Heart right ventricle (tissue), 16 donors: Measurements from ENCODE around the gene KLRK1. TPM values are rescaled to one million over a fixed set of nuclear protein-coding genes. Genes with fewer than 3 reads are reported as not detected.
A peak's percentile ranks its signal among the peaks of the same experiment; 100 is the strongest.
"Not testable (repeated sequence)": the region's sequence is repeated elsewhere in the genome, so short reads cannot be mapped to it uniquely, and the experiment has no call there.

Source experiments
- ATAC-seq, 8 donors: fragments of 200-7000 bp; cut with Tn5 transposase; one replicate each; pipeline ENCODE4 v1.9.1; 2020; ENCODE audit warnings: mild to moderate bottlenecking in 8 of 8, moderate library complexity in 8 of 8, moderate number of reproducible peaks in 1 of 8
- DNase-seq, 2 donors: peaks; one replicate each; pipeline ENCODE4 v3.0.0-alpha.2; 2020
- H3K27ac ChIP-seq, 10 donors: fragments of 200-600 bp; sonication (generic) in 2 of 10; one replicate each; pipeline versions ENCODE4 v1.5.0 to v1.8.0; 2020 to 2022; ENCODE audit warnings: mild to moderate bottlenecking in 3 of 10
- H3K27me3 ChIP-seq, 7 donors: fragments of 200-600 bp; one replicate each; pipeline ENCODE4 v1.8.0; 2021 to 2022; ENCODE audit warnings: mild to moderate bottlenecking in 2 of 7
- H3K36me3 ChIP-seq, 9 donors: fragments of 200-600 bp; sonication (generic) in 1 of 9; one replicate each; pipeline versions ENCODE4 v1.5.0 to v1.8.0; 2020 to 2022; ENCODE audit warnings: mild to moderate bottlenecking in 2 of 9
- H3K4me1 ChIP-seq, 9 donors: fragments of 200-600 bp; sonication (generic) in 1 of 9; one replicate each; pipeline versions ENCODE4 v1.5.0 to v1.8.0; 2020 to 2022; ENCODE audit warnings: mild to moderate bottlenecking in 4 of 9
- H3K4me3 ChIP-seq, 10 donors: fragments of 200-600 bp; sonication (generic) in 2 of 10; one replicate each; pipeline versions ENCODE4 v1.5.0 to v1.8.0; 2020 to 2022; ENCODE audit warnings: mild to moderate bottlenecking in 7 of 10, moderate library complexity in 2 of 10
- H3K9me3 ChIP-seq, 11 donors: fragments of 200-600 bp in 10 of 11; sonication (generic) in 2 of 11; one replicate each; pipeline versions ENCODE4 v1.5.0 to v1.8.0; 2013 to 2022; ENCODE audit warnings: mild to moderate bottlenecking in 2 of 11, control low read depth in 1 of 11, moderate library complexity in 1 of 11
- CTCF ChIP-seq, 9 donors: fragments of 200-600 bp; sonication (generic) in 2 of 9; IDR thresholded peaks; one replicate each; pipeline versions ENCODE4 v1.5.0 to v1.8.0; 2021 to 2022; ENCODE audit warnings: antibody characterized with exemption in 9 of 9, mild to moderate bottlenecking in 5 of 9, moderate library complexity in 1 of 9
- WGBS, 2 donors: extraction: QIAGEN DNeasy Blood & Tissue Kit; methylation state at CpG; one replicate each; pipeline ENCODE4 v1.1.7; 2013; ENCODE audit warnings: inconsistent platforms in 1 of 2; 5-methylcytosine and 5-hydroxymethylcytosine counted together
- intact Hi-C, 10 donors: fragments of 100-400 bp; cut with DNase I; formaldehyde crosslinking; loops; one replicate each; pipeline versions ENCODE4 v1.11.1 to v1.14.2; 2022
- polyA plus RNA-seq, 2 donors: library from polyadenylated mRNA; stranded (reverse); fragments of 200-250 nt; gene quantifications; one replicate each; pipeline ENCODE4 v1.2.3, GENCODE V29; 2013
- total RNA-seq, 10 donors: library from RNA; stranded (reverse); fragmentation: NEBNext Ultra II Directional in 3 of 10; extraction: Animal tissue kit (Norgen Biotek cat#: 25700) in 3 of 10; gene quantifications; one replicate each; pipeline versions ENCODE4 v1.2.1 to v1.2.4, GENCODE V29; 2021 to 2023
- donor health status: Arrhythmogenic right ventricular cardiomyopathy.
- donor health status: ischemic (EF 13 %, LVEDD 7.1; RV severe dilation, severe dysfunction).
- donor health status: healthy with polysubstance abuse.
- donor health status: DM: no; HTN: yes; CAD: no.
- donor health status: DM: no; HTN: no; CAD: no.
- donor health status: ischemic (EF 25% LVEDD 6.9; RV normal size, moderate dysfunction).
- donor health status: ischemic (EF 25% LVEDD 5.7; RV mildly dilated, moderate dysfunction).
- donor health status: healthy.
- donor health status: DM: yes; HTN: yes; CAD: no.
- donor health status: Ischemic cardiomyopathy.
- donor health status: ischemic (EF 35%, LVEDD 5.7; RV mildly dilated, moderate dysfunction).
- donor health status: nonischemic (EF 11% LVEDD 7.7; RV severe dilation, severe dysfunction).
- donor health status: DM: yes; HTN: yes; CAD: no.
- donor health status: PGD.
- donor health status: ischemic (EF 29% LVEDD 5.4; RV normal size, mild dysfunction).
- donor health status: nonischemic (EF 23%, LVEDD 6.1; RV moderate dilation, normal function).

Gene KLRK1
- total and polyA plus RNA-seq, 12 donors, result 0.15 to 5.2 (median 0.57) TPM; not detected in 1

DNA sequence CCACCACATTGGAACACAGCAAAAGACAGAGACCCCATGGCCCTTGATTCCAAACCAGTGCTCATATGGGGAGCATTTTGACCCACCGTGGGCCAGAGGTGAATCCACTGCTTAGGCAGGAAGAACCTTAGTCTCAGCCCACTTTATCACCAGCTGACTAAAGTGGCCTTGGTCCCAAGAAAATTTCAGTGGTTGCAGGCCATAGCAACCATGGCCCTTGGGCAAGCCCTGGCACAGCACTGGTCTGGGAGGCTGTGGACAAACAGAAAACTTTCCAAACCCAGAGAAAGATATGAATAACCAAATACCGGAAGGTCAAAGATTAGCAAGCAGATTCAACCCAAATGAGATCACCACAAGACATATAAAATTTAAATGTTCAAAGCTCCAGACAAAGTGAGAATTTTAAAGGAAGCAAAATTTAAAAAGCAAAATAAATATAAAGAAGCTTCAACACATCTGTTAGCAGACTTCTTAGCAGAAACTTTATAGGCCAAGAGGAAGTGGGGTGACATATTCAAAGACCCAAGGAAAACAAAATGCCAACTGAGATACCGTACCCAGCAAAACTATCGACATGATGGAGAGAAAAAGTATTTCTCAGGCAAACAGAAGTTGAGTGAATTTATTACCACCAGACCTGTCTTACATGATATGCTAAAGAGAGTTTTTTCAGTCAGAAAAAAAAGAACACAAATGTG, 7.8 kb downstream of the KLRK1 start:
- Histone ChIP-seq H3K4me1 (no peaks in the 10 kb centered on the region), H3K27ac (peak overlapping the region in 1 of 10 donors; percentile 38), H3K9me3 (peaks cover 0 to 16% (median 5%) of the 10 kb centered on the region in 11 donors), H3K4me3 (peak overlapping the region in 1 of 10 donors; percentile 7), H3K27me3 (no peaks in the 10 kb centered on the region), H3K36me3 (no peaks in the 10 kb centered on the region)
- DNase-seq, result no peak
- ATAC-seq, result no peak
- no peak for TF ChIP-seq CTCF (IDR thresholded peaks at IDR 0.05)
- intact Hi-C loops, result no loop called here
- WGBS, 2 donors, result 89 to 95% methylated on average over 4 of the region's 4 CpGs

- DNase-seq, H3K36me3 ChIP-seq, H3K4me1 ChIP-seq, intact Hi-C loops, H3K4me3 ChIP-seq, H3K9me3 ChIP-seq, H3K27ac ChIP-seq, ATAC-seq, H3K27me3 ChIP-seq: not testable (repeated sequence)
- WGBS, 2 donors, result 87 to 89% methylated on average over 2 of the region's 2 CpGs
Measured at GRCh38 chr12:10378737-10379136, 11.1 kb downstream of the KLRK1 start.

DNA sequence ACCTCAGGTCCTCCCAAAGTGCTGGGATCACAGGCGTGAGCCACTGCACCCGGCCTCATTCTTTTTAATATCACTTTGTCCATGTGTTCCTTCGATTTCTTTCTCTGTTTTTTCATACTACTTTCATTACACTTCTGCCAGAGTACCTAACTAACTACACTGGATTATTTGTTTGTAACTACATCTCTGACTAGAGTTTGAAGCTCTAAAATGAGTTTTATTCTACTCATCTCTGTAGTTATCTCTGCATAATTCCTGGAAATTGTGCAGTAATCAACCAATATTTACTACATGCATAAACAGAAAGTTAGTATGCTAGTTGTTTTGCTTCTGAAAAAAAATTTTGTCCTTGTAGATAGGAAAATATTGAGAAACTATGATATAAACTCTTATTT, 15.2 kb downstream of the KLRK1 start:
- TF ChIP-seq CTCF (IDR thresholded peaks at IDR 0.05), result no peak
- intact Hi-C loops, result no loop called here
- Histone ChIP-seq H3K9me3 (no peaks in the 10 kb centered on the region), H3K36me3 (no peaks in the 10 kb centered on the region), H3K4me1 (peaks cover 0 to 32% (median 0%) of the 10 kb centered on the region in 9 donors), H3K4me3 (no peak overlapping the region), H3K27ac (peak overlapping the region in 1 of 10 donors; percentile 18), H3K27me3 (no peaks in the 10 kb centered on the region)
- DNase-seq, result no peak
- WGBS, 2 donors, result 92 to 96% methylated on average over 3 of the region's 3 CpGs
- ATAC-seq, result no peak

- ATAC-seq (peak in 6 of 8 donors; percentile 39 to 72 (median 64)), DNase-seq (peak in 1 of 2 donors; percentile 33)
- Histone ChIP-seq H3K27ac (peak overlapping the region in 2 of 10 donors; percentile 22 to 33), H3K36me3 (no peaks in the 10 kb centered on the region), H3K4me1 (peaks cover 0 to 32% (median 0%) of the 10 kb centered on the region in 9 donors), H3K27me3 (no peaks in the 10 kb centered on the region), H3K4me3 (no peak overlapping the region), H3K9me3 (no peaks in the 10 kb centered on the region)
- TF ChIP-seq CTCF (IDR thresholded peaks at IDR 0.05), result no peak
- intact Hi-C loops, result no loop called here
- 26 to 58% methylated on average over 1 of the region's 1 CpG for WGBS, 2 donors
Measured at GRCh38 chr12:10372559-10372958, 17.3 kb downstream of the KLRK1 start.

DNA sequence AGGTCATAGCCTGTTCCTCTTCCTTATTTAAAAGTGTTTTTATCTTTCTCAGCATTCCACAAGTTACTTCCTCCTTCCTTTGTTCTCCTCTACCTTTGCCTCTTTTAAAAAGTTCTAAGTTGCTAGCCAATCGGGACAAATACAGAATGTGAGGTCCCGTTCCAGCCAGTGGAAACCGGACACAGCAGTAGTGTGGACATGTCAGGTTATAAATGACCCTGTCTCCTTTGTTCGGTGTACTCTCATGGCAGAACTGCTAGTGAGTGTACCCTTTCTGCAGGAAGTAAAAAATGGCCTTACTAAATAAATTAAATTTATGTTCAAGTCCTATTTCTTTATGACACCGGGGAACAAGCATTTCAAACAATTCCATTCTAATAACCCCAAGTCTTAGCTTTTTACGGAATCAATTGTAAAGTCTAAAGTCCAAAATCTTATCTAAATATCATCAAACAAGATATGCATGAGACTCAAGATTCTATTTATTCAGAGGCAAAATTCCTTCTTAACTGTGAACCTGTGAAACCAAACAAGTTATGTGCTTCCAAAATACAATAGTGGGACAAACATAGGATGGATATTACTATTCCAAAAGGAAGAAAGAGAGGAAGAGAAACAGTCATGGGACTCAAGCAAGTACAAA, 17.8 kb downstream of the KLRK1 start:
- Histone ChIP-seq H3K27ac (peak overlapping the region in 2 of 10 donors; percentile 22 to 33), H3K4me1 (peaks cover 0 to 34% (median 0%) of the 10 kb centered on the region in 9 donors)
- H3K27me3 ChIP-seq, intact Hi-C loops, H3K36me3 ChIP-seq, H3K4me3 ChIP-seq, ATAC-seq, H3K9me3 ChIP-seq, DNase-seq: not testable (repeated sequence)
- 71 to 78% methylated on average over 6 of the region's 6 CpGs for WGBS, 2 donors
